Cardiac septum (tissue), 1 donor: ENCODE data around the gene NCEH1. TPM values are rescaled to one million over a fixed set of nuclear protein-coding genes. Genes with fewer than 3 reads are reported as not detected.

Experiments used
- DNase-seq: peaks from one replicate; pipeline ENCODE4 v3.0.0-alpha.2; 2020; ENCODE audit warnings: low spot score
- intact Hi-C: fragments of 100-400 bp; cut with DNase I; formaldehyde crosslinking; loops from one replicate; pipeline ENCODE4 v1.14.0; 2022
- total RNA-seq: library from RNA; stranded (reverse); fragmentation: NEBNext Ultra II Directional; extraction: Animal tissue kit (Norgen Biotek cat#: 25700); gene quantifications from one replicate; pipeline ENCODE4 v1.2.1, GENCODE V29; 2021
- donor health status: DM: no; HTN: no; CAD: no.

NCEH1 gene
- total RNA-seq, 1 donor from 2014 or later: 18.5 TPM

GRCh38 chr3:172624999-172625398 lies 85.9 kb downstream of the NCEH1 start:
- intact Hi-C loops: no loop called here

GRCh38 chr3:172622916-172623700 lies 87.8 kb downstream of the NCEH1 start:
- intact Hi-C loops: no loop called here
- DNase-seq: no peak

More at GRCh38 chr3:172624999-172625398, 85.9 kb downstream of the NCEH1 start:
- no peak for DNase-seq

GRCh38 chr3:172622156-172622555 lies 88.7 kb downstream of the NCEH1 start:
- intact Hi-C loops: no loop called here
- DNase-seq: no peak

- DNase-seq: no peak
- intact Hi-C loops: no loop called here
Measured at GRCh38 chr3:172617976-172618375, 92.9 kb downstream of the NCEH1 start.

GRCh38 chr3:172617013-172617706 lies 93.7 kb downstream of the NCEH1 start:
- DNase-seq: no peak
- intact Hi-C loops: no loop called here

- DNase-seq: no peak
- intact Hi-C loops: no loop called here
Measured at GRCh38 chr3:172616031-172616461, 94.8 kb downstream of the NCEH1 start.

GRCh38 chr3:172615296-172615695 lies 95.6 kb downstream of the NCEH1 start:
- intact Hi-C loops: no loop called here
- DNase-seq: no peak

GRCh38 chr3:172614340-172615274 lies 96.3 kb downstream of the NCEH1 start:
- intact Hi-C loops: no loop called here
- no peak for DNase-seq

- intact Hi-C loops: no loop called here
- no peak for DNase-seq
Measured at GRCh38 chr3:172613845-172614244, 97.0 kb downstream of the NCEH1 start.

GRCh38 chr3:172612871-172613678 lies 97.8 kb downstream of the NCEH1 start:
- DNase-seq: no peak
- intact Hi-C loops: no loop called here

- intact Hi-C loops: no loop called here
- DNase-seq: no peak
Measured at GRCh38 chr3:172609750-172610149, 101.1 kb downstream of the NCEH1 start.

GRCh38 chr3:172608575-172608974 lies 102.3 kb downstream of the NCEH1 start:
- intact Hi-C loops: no loop called here
- no peak for DNase-seq

GRCh38 chr3:172607305-172608121 lies 103.4 kb downstream of the NCEH1 start:
- no peak for DNase-seq
- intact Hi-C loops: no loop called here

GRCh38 chr3:172606021-172606420 lies 104.8 kb downstream of the NCEH1 start:
- intact Hi-C loops: no loop called here
- no peak for DNase-seq

GRCh38 chr3:172604895-172605646 lies 105.8 kb downstream of the NCEH1 start:
- intact Hi-C loops: no loop called here
- no peak for DNase-seq

GRCh38 chr3:172601066-172601832 lies 109.6 kb downstream of the NCEH1 start:
- intact Hi-C loops: no loop called here
- no peak for DNase-seq

- intact Hi-C loops: no loop called here
- no peak for DNase-seq
Measured at GRCh38 chr3:172600644-172601065, 110.2 kb downstream of the NCEH1 start.
